ENCODE data around the gene TM7SF2. TPM values are rescaled to one million over a fixed set of nuclear protein-coding genes. Genes with fewer than 3 reads are reported as not detected.

The TM7SF2 gene
- total RNA-seq, 6 donors from 2014 or later, result 36.8 to 82.7 (median 45.5) TPM

DNA sequence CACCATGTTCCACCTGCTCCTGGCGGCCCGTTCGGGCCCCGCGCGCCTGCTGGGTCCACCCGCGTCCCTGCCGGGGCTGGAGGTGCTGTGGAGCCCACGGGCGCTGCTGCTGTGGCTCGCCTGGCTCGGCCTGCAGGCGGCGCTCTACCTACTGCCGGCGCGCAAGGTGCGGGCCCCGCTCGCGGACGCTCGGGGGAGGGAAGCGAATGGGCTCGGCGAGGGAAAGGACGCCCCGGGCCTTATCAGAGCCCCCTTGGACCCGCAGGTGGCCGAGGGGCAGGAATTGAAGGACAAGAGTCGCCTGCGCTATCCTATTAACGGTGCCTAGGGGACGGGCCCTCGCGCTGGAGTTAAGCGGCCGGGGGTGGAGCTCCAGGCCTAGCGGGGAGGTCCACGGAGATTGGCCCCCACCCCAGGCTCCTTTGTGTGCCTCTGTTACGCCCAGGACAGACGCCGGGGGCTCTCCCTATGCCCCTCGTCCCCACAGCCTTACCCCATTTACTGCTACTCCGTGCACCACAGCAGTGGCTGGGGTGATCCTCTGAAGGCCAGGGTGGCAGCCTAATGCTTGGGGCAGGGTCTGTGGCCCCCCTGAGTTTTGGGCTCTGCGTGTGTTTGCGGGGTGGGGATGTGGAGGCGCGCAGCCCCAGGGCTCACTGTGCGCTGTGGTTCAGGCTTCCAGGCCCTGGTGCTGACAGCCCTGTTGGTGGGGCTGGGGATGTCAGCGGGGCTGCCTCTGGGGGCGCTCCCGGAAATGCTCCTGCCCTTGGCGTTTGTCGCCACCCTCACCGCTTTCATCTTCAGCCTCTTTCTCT lies 1.1 kb downstream of the TM7SF2 start:
- DNase-seq (peak; percentile 74 to 95), ATAC-seq (ENCODE audit: low FRiP score in 2 of 2) (peak; percentile 56 to 74)
- TF ChIP-seq, protein P1, sequence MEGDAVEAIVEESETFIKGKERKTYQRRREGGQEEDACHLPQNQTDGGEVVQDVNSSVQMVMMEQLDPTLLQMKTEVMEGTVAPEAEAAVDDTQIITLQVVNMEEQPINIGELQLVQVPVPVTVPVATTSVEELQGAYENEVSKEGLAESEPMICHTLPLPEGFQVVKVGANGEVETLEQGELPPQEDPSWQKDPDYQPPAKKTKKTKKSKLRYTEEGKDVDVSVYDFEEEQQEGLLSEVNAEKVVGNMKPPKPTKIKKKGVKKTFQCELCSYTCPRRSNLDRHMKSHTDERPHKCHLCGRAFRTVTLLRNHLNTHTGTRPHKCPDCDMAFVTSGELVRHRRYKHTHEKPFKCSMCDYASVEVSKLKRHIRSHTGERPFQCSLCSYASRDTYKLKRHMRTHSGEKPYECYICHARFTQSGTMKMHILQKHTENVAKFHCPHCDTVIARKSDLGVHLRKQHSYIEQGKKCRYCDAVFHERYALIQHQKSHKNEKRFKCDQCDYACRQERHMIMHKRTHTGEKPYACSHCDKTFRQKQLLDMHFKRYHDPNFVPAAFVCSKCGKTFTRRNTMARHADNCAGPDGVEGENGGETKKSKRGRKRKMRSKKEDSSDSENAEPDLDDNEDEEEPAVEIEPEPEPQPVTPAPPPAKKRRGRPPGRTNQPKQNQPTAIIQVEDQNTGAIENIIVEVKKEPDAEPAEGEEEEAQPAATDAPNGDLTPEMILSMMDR (IDR thresholded peaks at IDR 0.05), result peak; percentile 85 to 96 (median 94)
- TF ChIP-seq EP300 (IDR thresholded peaks at IDR 0.05) (no peak), POLR2AphosphoS5 (IDR thresholded peaks at IDR 0.05) (peak; percentile 18 to 22), POLR2A (IDR thresholded peaks at IDR 0.05) (peak in 1 of 4 donors; percentile 38)
- WGBS, 2 donors, result 2 to 7% methylated on average over 3 to 33 of the region's 57 CpGs
- H3K4me3 ChIP-seq, result peak overlapping the region; percentile 36 to 73 (median 62)
- H3K9me3 ChIP-seq, result no peaks in the 10 kb centered on the region
- H3K36me3 ChIP-seq, result peaks cover 6 to 29% (median 19%) of the 10 kb centered on the region in 4 donors
- peaks cover 41 to 71% (median 61%) of the 10 kb centered on the region in 4 donors for H3K4me1 ChIP-seq
- no peaks in the 10 kb centered on the region for H3K27me3 ChIP-seq
- peak overlapping the region; percentile 16 to 82 (median 65) for H3K27ac ChIP-seq

DNA sequence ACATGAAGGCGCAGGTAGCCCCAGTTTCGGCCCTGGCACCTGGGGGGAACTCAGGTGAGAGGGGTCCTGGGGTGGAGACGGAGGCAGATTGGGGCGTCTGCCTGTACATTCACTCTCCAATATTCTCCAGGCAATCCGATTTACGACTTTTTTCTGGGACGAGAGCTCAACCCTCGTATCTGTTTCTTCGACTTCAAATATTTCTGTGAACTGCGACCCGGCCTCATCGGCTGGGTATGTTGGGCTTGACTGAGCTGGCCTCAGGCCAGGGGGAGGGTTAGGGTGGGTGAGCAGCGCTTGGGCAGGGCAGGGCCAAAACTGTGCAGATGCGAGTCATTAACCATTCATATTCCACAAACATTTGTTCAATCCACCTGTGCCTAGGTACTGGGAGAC lies 1.7 kb downstream of the TM7SF2 start:
- ATAC-seq (ENCODE audit: low FRiP score in 2 of 2) (no peak), DNase-seq (no peak)
- Histone ChIP-seq H3K27me3 (no peaks in the 10 kb centered on the region), H3K9me3 (no peaks in the 10 kb centered on the region), H3K4me1 (peaks cover 44 to 75% (median 62%) of the 10 kb centered on the region in 4 donors), H3K36me3 (peaks cover under 1 to 28% (median 16%) of the 10 kb centered on the region in 4 donors), H3K4me3 (peak overlapping the region in 3 of 4 donors; percentile 55 to 73 (median 68)), H3K27ac (peak overlapping the region in 2 of 4 donors; percentile 77 to 82)
- TF ChIP-seq, protein P1 (IDR thresholded peaks at IDR 0.05), result no peak
- TF ChIP-seq POLR2A (IDR thresholded peaks at IDR 0.05) (no peak), POLR2AphosphoS5 (IDR thresholded peaks at IDR 0.05) (no peak)
- 21 to 32% methylated on average over 13 to 14 of the region's 14 CpGs for WGBS, 2 donors

DNA sequence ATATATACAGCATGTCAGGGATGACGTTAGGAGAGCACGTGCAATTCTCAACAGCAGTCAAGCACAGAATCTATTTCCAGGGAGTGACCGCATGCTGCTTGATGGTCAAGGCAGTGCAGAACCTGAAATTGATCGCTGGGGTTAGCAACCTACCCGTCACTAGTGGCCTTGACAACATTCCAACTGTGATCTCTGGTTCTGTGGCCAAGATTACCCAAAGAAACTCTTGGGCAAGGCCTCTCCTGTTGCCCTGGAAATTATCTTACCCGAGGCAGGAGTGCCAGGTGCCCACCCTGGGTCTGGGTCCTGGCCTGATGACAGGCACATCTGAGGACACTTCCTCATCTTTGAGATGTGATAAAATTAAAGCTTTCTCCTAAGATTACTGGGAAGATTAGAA lies 2.2 kb downstream of the TM7SF2 start:
- Histone ChIP-seq H3K9me3 (no peaks in the 10 kb centered on the region), H3K4me1 (peaks cover 44 to 76% (median 61%) of the 10 kb centered on the region in 4 donors), H3K27me3 (no peaks in the 10 kb centered on the region), H3K36me3 (peaks cover 0 to 28% (median 14%) of the 10 kb centered on the region in 4 donors), H3K27ac (no peak overlapping the region), H3K4me3 (no peak overlapping the region)
- no peak for DNase-seq
- TF ChIP-seq, protein P1 (IDR thresholded peaks at IDR 0.05), result no peak
- no peak for TF ChIP-seq EP300 (IDR thresholded peaks at IDR 0.05)
- 76 to 77% methylated on average over 6 of the region's 6 CpGs for WGBS, 2 donors
- ATAC-seq (ENCODE audit: low FRiP score in 2 of 2), result no peak

DNA sequence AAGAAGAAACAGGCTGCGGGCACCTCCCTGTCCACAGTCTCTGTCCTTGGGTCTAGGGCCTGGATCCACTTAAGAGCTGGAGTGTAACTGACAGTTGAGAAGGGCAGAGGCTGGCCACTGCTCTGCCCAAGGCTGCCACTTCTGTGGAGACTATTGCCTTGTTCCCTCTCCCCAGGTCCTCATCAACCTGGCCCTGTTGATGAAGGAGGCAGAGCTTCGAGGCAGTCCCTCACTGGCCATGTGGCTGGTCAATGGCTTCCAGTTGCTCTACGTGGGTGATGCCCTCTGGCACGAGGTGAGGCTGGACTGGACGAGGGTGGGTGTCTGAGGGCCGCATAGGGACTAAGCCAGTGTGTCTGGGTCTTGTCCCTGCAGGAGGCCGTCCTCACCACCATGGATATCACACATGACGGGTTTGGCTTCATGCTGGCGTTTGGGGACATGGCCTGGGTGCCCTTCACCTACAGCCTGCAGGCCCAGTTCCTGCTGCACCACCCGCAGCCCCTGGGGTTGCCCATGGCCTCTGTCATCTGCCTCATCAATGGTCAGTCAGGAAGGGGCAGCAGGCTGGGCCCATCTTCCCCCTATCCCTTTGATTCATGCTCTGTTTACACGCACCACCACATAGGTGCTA lies 3.0 kb downstream of the TM7SF2 start:
- TF ChIP-seq EP300 (IDR thresholded peaks at IDR 0.05), result no peak
- TF ChIP-seq POLR2A (IDR thresholded peaks at IDR 0.05), result no peak
- no peak for TF ChIP-seq POLR2AphosphoS5 (IDR thresholded peaks at IDR 0.05)
- TF ChIP-seq, protein P1 (IDR thresholded peaks at IDR 0.05), result no peak
- H3K36me3 ChIP-seq, result peaks cover 0 to 28% (median 15%) of the 10 kb centered on the region in 4 donors
- peaks cover 44 to 79% (median 54%) of the 10 kb centered on the region in 4 donors for H3K4me1 ChIP-seq
- no peak for DNase-seq
- no peaks in the 10 kb centered on the region for H3K9me3 ChIP-seq
- no peak overlapping the region for H3K27ac ChIP-seq
- WGBS, 2 donors, result 83 to 91% methylated on average over 5 to 11 of the region's 11 CpGs
- no peak overlapping the region for H3K4me3 ChIP-seq
- H3K27me3 ChIP-seq, result no peaks in the 10 kb centered on the region
- ATAC-seq (ENCODE audit: low FRiP score in 2 of 2), result no peak

Data from upper lobe of left lung (tissue), 6 donors.